Stimulated activated CD8-positive, alpha-beta memory T cell treated with anti-CD3 and anti-CD28 coated beads, Interleukin-12 subunit alpha, Interleukin-12 subunit beta, amount 100 ng/mL, for 4 hours (primary cell): ENCODE measurements around the gene SLC39A7.

ENCODE experiments used
- DNase-seq: peaks from one replicate; pipeline ENCODE4 v3.0.0-alpha.2; 2020; ENCODE audit warnings: low read depth

The SLC39A7 gene

DNA sequence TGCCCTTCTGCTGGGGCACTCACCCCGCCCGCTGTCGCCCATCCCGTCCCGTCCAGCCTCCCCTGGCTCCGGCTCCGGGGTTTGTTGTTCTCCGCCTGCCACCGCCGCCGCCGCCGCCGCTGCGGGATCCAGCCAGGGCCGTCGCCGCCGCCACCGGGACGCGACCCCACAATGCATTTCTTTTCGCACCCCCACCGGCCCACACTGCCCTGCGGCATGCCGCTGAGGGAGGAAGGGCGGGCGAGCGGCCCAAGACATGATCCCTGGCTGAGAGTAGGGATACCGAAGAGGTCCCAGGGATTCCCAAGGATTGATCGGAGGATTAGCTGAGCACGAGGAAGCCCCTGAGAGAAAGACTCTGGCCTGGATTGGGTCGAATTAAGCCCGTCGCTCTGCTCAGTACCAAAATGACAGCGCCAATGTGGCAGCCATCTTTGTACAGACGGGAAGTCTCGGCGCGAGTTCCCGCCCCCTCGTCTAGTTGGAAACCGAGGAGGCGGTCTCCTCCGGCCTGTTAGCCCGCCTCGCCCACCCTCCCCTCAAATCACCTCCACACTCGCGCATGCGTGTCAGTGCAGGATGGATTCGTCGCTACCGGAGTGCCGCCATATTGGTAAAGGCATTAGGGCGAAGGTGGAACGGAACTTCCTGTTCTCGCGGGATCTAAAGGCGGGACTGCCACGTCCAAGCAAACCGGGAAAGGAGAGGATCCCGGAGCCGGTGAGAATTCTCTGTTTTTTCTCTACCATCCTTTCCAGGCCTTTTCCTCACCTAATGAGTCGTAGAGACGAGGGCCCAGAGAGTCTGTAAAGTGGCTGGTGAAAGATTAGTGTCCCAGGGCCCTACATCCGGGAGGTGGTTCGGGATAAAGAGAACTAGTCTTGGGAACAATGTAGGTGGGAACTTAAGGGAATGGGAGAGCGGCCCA is at the start of gene SLC39A7, which contains the start of gene RXRB:
TSS of gene SLC39A7 (plus strand) at position 649 of the 928 bp plus-strand sequence. CDS start 379 bp downstream, outside the sequence.
TSS of gene RXRB (minus strand) at position 447 of the 928 bp plus-strand sequence. CDS start at position 258, 189 bp downstream.
- peak; percentile 98 for DNase-seq

GRCh38 chr6:33151050-33151449 is 49.6 kb upstream of the SLC39A7 start:
- DNase-seq: no peak

- DNase-seq: no peak
Observed at GRCh38 chr6:33154349-33154748, 46.3 kb upstream of the SLC39A7 start.

DNA sequence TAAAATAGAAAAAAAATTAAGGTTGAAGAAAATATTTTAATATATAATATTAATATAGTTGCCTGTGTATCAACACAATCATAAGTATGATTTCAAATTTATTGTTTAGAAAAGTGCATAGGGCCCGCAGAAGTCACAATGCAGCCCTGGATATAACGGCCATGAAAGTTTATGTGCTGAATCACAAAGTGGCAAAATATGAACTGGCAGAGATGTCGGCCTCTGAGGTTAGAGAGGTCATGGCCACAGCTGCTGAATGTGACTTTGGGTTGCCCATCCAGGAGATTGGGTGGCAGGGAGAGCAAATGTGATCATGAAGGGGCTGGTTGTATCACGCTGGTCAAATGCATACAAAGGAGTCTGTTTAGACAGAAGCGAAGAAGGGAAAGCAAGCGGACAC is 44.1 kb upstream of the SLC39A7 start:
- no peak for DNase-seq

- DNase-seq: no peak
Observed at GRCh38 chr6:33156964-33157363, 43.7 kb upstream of the SLC39A7 start.

DNA sequence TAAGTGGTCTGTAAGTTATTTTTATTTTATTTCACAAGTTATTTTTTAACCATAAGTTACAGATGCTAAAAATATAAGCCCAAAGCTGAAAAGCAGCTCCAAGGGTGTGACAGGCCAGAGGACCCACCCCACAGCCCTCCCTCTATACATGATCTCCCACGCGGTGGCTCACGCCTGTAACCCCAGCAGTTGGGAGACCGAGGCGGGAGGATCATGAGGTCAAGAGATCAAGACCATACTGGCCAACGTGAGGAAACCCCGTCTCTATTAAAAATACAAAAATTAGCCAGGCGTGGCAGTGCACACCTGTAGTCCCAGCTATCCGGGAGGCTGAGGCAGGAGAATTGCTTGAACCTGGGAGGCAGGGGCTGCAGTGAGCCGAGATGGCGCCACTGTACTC is 40.6 kb upstream of the SLC39A7 start:
- DNase-seq: no peak

DNA sequence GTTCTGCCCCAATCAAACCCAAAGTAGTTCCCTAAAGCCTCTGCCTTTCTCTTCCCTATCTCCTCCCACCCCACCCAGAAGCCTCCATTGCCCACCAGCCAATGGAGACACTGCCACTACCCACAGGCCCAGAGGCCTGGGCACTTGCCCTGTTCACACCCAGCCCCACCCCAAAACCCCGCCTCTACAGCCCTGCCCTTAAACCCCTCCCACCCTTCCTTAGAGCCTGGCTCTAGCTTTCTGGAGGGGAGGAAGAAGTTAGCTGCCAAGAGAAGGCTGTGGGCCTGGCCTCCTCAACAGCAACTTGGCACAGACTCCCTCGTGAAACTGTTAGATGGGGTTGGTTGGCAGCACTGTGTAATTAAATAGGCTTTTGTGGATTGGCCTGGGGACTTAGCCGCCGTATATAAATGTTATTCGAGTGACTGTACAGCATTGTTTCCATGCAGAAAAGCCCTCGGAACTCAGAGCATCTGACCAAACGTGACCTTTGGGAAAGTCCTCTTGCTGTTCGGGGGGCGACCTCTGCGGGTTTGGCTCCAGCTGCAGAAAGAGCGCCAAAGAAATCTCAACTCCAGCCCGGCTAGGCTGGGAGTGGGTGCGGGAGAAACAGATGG is 39.8 kb upstream of the SLC39A7 start:
- no peak for DNase-seq

GRCh38 chr6:33161354-33162331 is 39.0 kb upstream of the SLC39A7 start:
- DNase-seq: peak; percentile 72

GRCh38 chr6:33163540-33163939 is 37.1 kb upstream of the SLC39A7 start:
- DNase-seq: no peak

DNA sequence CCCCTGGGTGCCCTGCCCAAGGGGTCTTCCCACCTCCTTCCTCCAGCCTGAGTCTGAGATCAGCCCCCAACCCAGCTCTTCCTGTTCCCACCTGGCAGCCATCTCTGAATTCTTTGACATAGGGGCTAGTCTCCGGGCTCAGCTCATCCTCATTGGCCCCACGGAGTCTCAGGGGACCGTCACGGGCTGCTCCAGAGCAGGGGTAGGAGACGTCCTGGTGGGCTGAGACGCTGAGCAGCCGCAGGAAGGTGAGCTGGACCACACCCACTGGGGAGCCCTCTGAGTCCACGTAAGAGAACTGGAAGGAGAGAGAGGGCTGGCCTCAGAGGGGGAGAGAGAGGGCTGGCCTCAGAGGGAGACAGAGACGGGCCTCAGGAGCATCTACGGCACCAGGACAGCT is 36.5 kb upstream of the SLC39A7 start:
- DNase-seq: no peak

DNA sequence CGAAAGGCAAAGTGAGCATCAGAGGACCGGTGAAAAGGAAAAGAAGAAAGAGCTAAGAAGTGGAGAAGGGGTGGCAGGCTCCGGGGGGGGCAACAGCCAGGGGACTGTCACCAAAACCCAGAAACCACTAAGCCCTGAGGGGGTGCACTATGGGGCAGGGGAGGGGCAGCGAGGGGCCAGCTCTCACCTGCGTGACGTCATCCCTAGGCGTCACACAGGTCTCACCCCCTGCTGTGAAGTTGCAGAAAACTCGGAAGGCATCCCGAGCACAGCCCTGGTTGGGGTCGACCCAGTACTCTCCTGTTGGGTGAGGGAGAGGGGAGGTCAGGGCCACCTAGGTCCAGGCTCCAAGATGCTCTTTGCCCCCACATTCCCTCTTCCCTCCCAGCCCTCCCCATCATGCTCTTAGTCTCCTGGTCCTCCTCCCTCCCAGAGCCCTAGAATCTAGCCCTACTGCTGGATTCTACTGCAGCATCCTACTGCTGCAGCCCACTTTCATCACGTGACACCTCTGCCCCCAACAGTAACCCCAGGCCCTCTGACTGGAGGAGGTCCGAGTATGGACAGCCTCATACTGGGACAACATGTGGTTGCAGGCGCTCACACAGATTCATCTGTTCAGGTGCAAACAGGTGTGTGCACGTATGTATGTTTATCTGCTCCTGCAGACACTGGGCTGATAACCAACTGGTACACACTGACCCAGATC is 35.8 kb upstream of the SLC39A7 start:
- DNase-seq: no peak

- no peak for DNase-seq
Observed at GRCh38 chr6:33165581-33166258, 34.9 kb upstream of the SLC39A7 start.

GRCh38 chr6:33166363-33166762 is 34.3 kb upstream of the SLC39A7 start:
- DNase-seq: no peak

DNA sequence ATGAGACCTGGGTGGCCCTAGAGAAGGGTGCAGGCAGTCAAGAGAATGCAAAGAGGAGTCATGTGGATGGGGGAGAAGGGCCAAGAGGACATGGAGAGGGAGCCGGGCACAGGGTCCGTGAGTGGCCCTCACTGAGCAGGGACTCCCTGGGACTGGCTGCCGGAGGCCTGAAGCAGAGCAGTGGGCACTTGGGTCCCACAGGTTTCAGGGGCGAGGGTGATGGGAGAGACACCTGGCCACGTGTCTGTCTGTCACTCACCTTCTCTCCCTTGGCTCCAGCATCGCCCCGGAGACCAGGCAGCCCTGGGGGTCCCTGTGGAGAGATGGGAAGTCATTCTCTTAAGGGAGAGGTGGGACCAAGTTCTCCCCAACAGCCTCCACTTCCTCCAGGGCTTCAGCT is 33.9 kb upstream of the SLC39A7 start:
- no peak for DNase-seq

- no peak for DNase-seq
Observed at GRCh38 chr6:33167374-33168283, 33.0 kb upstream of the SLC39A7 start.

DNA sequence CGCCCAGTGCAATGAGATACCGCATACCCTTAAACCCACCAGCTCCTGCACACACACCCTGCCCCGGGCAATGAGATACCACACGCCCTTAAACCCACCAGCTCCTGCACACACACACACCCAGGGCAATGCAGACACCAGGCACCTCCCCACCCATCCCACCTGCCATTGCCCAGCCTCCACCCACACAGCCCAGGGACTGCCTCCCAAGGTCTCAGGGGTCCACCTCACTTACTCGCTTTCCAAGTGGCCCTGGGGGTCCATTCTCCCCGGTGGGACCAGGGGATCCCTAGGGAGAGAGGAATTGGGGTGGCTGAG is 32.4 kb upstream of the SLC39A7 start:
- no peak for DNase-seq

DNA sequence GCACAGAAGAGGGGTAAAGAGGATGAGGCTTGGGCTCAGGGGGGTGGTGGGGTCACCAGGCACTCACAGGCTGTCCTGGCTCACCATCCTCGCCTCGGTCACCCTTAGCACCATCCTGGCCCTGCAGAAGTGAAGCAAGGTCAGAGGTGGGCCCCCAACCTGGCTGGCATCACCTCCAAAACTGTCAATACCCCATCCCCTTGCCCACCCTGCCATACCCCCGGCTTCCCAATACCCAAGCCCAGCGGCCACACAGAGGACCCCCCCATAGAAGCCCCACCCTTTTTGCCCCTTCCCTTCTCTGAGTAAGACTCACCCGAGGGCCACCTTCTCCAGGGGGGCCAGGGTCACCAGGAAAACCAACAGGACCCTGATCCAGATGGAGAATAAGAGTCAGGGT is 32.0 kb upstream of the SLC39A7 start:
- DNase-seq: no peak

- no peak for DNase-seq
Observed at GRCh38 chr6:33169291-33170175, 31.1 kb upstream of the SLC39A7 start.
